Type B pancreatic cell (in vitro differentiated cells): ENCODE data around the gene MED20. TPM values are rescaled to one million over a fixed set of nuclear protein-coding genes. Genes with fewer than 3 reads are reported as not detected.

Source experiments
- DNase-seq: peaks from one replicate; pipeline ENCODE4 v3.0.0; 2021; ENCODE audit warnings: mixed read lengths; ENCODE audit not compliant: unreplicated experiment; ENCODE audit errors: extremely low spot score
- H3K27ac Mint-ChIP-seq: 2 replicates; pipeline ENCODE4 v1.8.0; 2021; ENCODE audit warnings: mild to moderate bottlenecking, mixed read lengths
- H3K27me3 Mint-ChIP-seq: 2 replicates; pipeline ENCODE4 v1.8.0; 2021; ENCODE audit warnings: mixed read lengths
- H3K36me3 Mint-ChIP-seq: 2 replicates; pipeline ENCODE4 v1.8.0; 2021; ENCODE audit warnings: mixed read lengths
- H3K4me1 Mint-ChIP-seq: one replicate; pipeline ENCODE4 v1.8.0; 2021; ENCODE audit warnings: mixed read lengths; ENCODE audit not compliant: unreplicated experiment
- H3K4me3 Mint-ChIP-seq: 2 replicates; pipeline ENCODE4 v1.8.0; 2021; ENCODE audit warnings: mild to moderate bottlenecking, mixed read lengths
- H3K9me3 Mint-ChIP-seq: 2 replicates; pipeline ENCODE4 v1.8.0; 2021; ENCODE audit warnings: mixed read lengths
- CTCF ChIP-seq: fragments of 200-600 bp; sonication (generic); conservative IDR thresholded peaks from 2 replicates; pipeline ENCODE4 v1.5.0; 2021; ENCODE audit warnings: antibody characterized with exemption, mild to moderate bottlenecking
- total RNA-seq: library from RNA; stranded (reverse); gene quantifications from 2 replicates; pipeline ENCODE4 v1.2.1, GENCODE V29; 2021; ENCODE audit warnings: low replicate concordance

MED20 gene
- total RNA-seq, 1 donor from 2014 or later: 31.8 TPM

GRCh38 chr6:41958022-41958856 is 37.3 kb upstream of the MED20 start:
- no peak overlapping the region for H3K27ac Mint-ChIP-seq
- DNase-seq: no peak
- no peak for TF ChIP-seq CTCF
- peaks cover 3% of the 10 kb centered on the region for H3K36me3 Mint-ChIP-seq
- no peaks in the 10 kb centered on the region for H3K27me3 Mint-ChIP-seq
- H3K9me3 Mint-ChIP-seq: no peaks in the 10 kb centered on the region
- peaks cover 4% of the 10 kb centered on the region for H3K4me1 Mint-ChIP-seq
- H3K4me3 Mint-ChIP-seq: no peak overlapping the region

- no peaks in the 10 kb centered on the region for H3K9me3 Mint-ChIP-seq
- peaks cover 3% of the 10 kb centered on the region for H3K36me3 Mint-ChIP-seq
- TF ChIP-seq CTCF: no peak
- peak overlapping the region; percentile 21 for H3K4me3 Mint-ChIP-seq
- DNase-seq: no peak
- no peaks in the 10 kb centered on the region for H3K27me3 Mint-ChIP-seq
- H3K27ac Mint-ChIP-seq: peak overlapping the region; percentile 71
- H3K4me1 Mint-ChIP-seq: peaks cover 4% of the 10 kb centered on the region
Observed at GRCh38 chr6:41957117-41957516, 36.2 kb upstream of the MED20 start.

GRCh38 chr6:41955412-41955811 is 34.5 kb upstream of the MED20 start:
- Mint-ChIP-seq H3K36me3 (no peaks in the 10 kb centered on the region), H3K27ac (no peak overlapping the region), H3K27me3 (no peaks in the 10 kb centered on the region), H3K9me3 (no peaks in the 10 kb centered on the region), H3K4me3 (no peak overlapping the region), H3K4me1 (no peaks in the 10 kb centered on the region)
- TF ChIP-seq CTCF: no peak
- DNase-seq: no peak

- H3K4me3 Mint-ChIP-seq: no peak overlapping the region
- no peaks in the 10 kb centered on the region for H3K4me1 Mint-ChIP-seq
- H3K9me3 Mint-ChIP-seq: no peaks in the 10 kb centered on the region
Observed at GRCh38 chr6:41954668-41955067, 33.7 kb upstream of the MED20 start.

GRCh38 chr6:41947581-41948220 is 26.8 kb upstream of the MED20 start:
- Mint-ChIP-seq H3K36me3 (no peaks in the 10 kb centered on the region), H3K9me3 (no peaks in the 10 kb centered on the region), H3K4me3 (no peak overlapping the region), H3K4me1 (no peaks in the 10 kb centered on the region), H3K27me3 (no peaks in the 10 kb centered on the region), H3K27ac (no peak overlapping the region)
- DNase-seq: no peak
- TF ChIP-seq CTCF: no peak

More at GRCh38 chr6:41954668-41955067, 33.7 kb upstream of the MED20 start:
- DNase-seq: no peak
- no peak overlapping the region for H3K27ac Mint-ChIP-seq
- TF ChIP-seq CTCF: no peak
- no peaks in the 10 kb centered on the region for H3K36me3 Mint-ChIP-seq
- no peaks in the 10 kb centered on the region for H3K27me3 Mint-ChIP-seq
